Natural killer cell (primary cell): Measurements from ENCODE around the gene BCL2L13. TPM values are rescaled to one million over a fixed set of nuclear protein-coding genes. Genes with fewer than 3 reads are reported as not detected.

ENCODE experiments used
- ATAC-seq, 3 donors: fragments of 150-1000 bp in 2 of 3; fragments of 200-7000 bp in 1 of 3; cut with Tn5 transposase; 1 replicate in 1 of 3; 2 replicates in 2 of 3; pipeline ENCODE4 v1.10.0; 2021; ENCODE audit warnings: mild to moderate bottlenecking in 2 of 3, moderate library complexity in 2 of 3
- DNase-seq, 2 donors: peaks; one replicate each; pipeline versions ENCODE4 v3.0.0 to v3.0.0-alpha.2; 2013 to 2021; ENCODE audit warnings: mixed read lengths in 1 of 2
- H3K27ac ChIP-seq: one replicate; pipeline ENCODE4 v1.5.1; 2013; ENCODE audit warnings: mild to moderate bottlenecking, low read length
- H3K27me3 ChIP-seq: one replicate; pipeline ENCODE4 v1.6.1; 2013; ENCODE audit warnings: low read length; ENCODE audit not compliant: control insufficient read depth, insufficient read depth
- H3K36me3 ChIP-seq: one replicate; pipeline ENCODE4 v1.6.1; 2013; ENCODE audit warnings: low read length; ENCODE audit not compliant: control insufficient read depth, insufficient read depth
- H3K4me1 ChIP-seq: one replicate; pipeline ENCODE4 v1.6.1; 2013; ENCODE audit warnings: low read length; ENCODE audit not compliant: control insufficient read depth, insufficient read depth
- H3K4me3 ChIP-seq: one replicate; pipeline ENCODE4 v1.5.1; 2013; ENCODE audit warnings: low read length
- H3K9me3 ChIP-seq: one replicate; pipeline ENCODE4 v1.6.1; 2013; ENCODE audit warnings: low read length; ENCODE audit not compliant: control insufficient read depth, insufficient read depth
- H3K27ac Mint-ChIP-seq, 2 donors: one replicate each; pipeline ENCODE4 v1.8.0; 2022; ENCODE audit warnings: mild to moderate bottlenecking in 2 of 2, mixed read lengths in 2 of 2, moderate library complexity in 1 of 2
- H3K27me3 Mint-ChIP-seq, 2 donors: one replicate each; pipeline ENCODE4 v1.8.0; 2022; ENCODE audit warnings: low read depth in 2 of 2, mixed read lengths in 2 of 2
- H3K36me3 Mint-ChIP-seq: one replicate; pipeline ENCODE4 v1.8.0; 2022; ENCODE audit warnings: mixed read lengths
- H3K4me1 Mint-ChIP-seq, 2 donors: one replicate each; pipeline ENCODE4 v1.8.0; 2022; ENCODE audit warnings: mixed read lengths in 2 of 2
- H3K4me3 Mint-ChIP-seq: one replicate; pipeline ENCODE4 v1.8.0; 2022; ENCODE audit warnings: mild to moderate bottlenecking, moderate library complexity, mixed read lengths
- H3K9me3 Mint-ChIP-seq, 2 donors: one replicate each; pipeline ENCODE4 v1.8.0; 2022; ENCODE audit warnings: mixed read lengths in 2 of 2
- CTCF ChIP-seq: fragments of 200-600 bp; IDR thresholded peaks from one replicate; pipeline ENCODE4 v1.8.0; 2022; ENCODE audit warnings: antibody characterized with exemption
- WGBS: methylation state at CpG from one replicate; pipeline ENCODE4 v1.1.7; 2013; ENCODE audit warnings: missing lambda C conversion rate; ENCODE audit not compliant: insufficient coverage; 5-methylcytosine and 5-hydroxymethylcytosine counted together
- intact Hi-C: fragments of 100-400 bp; cut with micrococcal nuclease; formaldehyde crosslinking; loops from one replicate; pipeline ENCODE4 v1.14.2; 2022
- total RNA-seq, 4 donors: library from RNA; stranded (reverse); fragments of 120-200 nt in 1 of 4; gene quantifications; one replicate each; pipeline versions ENCODE4 v1.2.3 to v1.2.4, GENCODE V29; 2013 to 2022

Gene BCL2L13
- total RNA-seq, 3 donors from 2014 or later (not counting 1 experiment from before 2014, with no cell fraction given): 19.1 to 28.7 (median 23.3) TPM

DNA sequence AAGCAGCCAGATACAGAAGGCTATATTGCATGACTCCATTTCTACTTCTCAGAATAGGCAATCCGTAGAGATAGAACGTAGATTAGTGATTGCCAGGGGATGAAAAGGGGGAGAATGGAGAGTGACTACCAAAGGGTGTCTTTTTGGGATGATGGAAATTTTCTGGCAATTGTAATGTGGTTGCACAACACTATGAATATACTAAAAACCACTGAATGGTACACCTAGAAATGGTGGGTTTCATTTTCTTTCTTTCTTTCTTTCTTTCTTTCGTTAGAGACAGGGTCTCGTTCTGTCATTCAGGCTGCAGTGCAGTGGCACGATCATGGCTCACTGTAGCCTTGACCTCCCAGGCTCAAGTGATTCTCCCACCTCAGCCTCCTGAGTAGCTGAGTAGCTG, 81.4 kb downstream of the BCL2L13 start:
- no peaks in the 10 kb centered on the region for H3K4me1 ChIP-seq
- intact Hi-C loops: no loop called here
- no peaks in the 10 kb centered on the region for H3K36me3 ChIP-seq
- DNase-seq (no peak), ATAC-seq (no peak)
- H3K4me1 Mint-ChIP-seq: peaks cover 13% of the 10 kb centered on the region in 2 donors
- no peaks in the 10 kb centered on the region for H3K9me3 ChIP-seq
- TF ChIP-seq CTCF: no peak
- H3K9me3 Mint-ChIP-seq: no peaks in the 10 kb centered on the region
- no peak overlapping the region for H3K4me3 Mint-ChIP-seq
- no peaks in the 10 kb centered on the region for H3K36me3 Mint-ChIP-seq
- 90% methylated on average over 3 of the region's 5 CpGs for WGBS
- no peaks in the 10 kb centered on the region for H3K27me3 ChIP-seq
- H3K27me3 Mint-ChIP-seq: no peaks in the 10 kb centered on the region
- no peak overlapping the region for H3K27ac ChIP-seq
- H3K4me3 ChIP-seq: no peak overlapping the region
- no peak overlapping the region for H3K27ac Mint-ChIP-seq

DNA sequence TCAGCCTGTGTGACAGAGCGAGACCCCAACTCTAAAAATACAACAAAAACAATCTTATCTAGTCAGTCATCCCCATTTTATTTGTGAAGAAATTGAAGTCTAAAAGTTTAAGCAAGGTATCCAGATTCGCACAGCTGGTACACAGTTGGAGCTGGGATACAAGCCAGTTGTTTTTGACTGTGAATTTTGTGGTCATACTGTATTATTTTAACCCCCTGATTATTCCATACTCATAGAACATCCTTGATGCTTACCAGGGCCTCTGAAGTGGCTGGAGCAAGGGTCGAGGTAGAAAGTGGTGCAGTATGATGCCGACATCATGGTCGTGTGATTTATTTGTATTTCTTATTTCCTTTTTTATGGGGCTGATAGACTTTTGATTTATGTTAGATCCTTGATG, 85.7 kb downstream of the BCL2L13 start:
- 64% methylated on average over 3 of the region's 5 CpGs for WGBS
- H3K9me3 ChIP-seq: no peaks in the 10 kb centered on the region
- peaks cover 7% of the 10 kb centered on the region for H3K36me3 Mint-ChIP-seq
- intact Hi-C loops: no loop called here
- peaks cover 17% of the 10 kb centered on the region for H3K36me3 ChIP-seq
- no peak for DNase-seq
- no peak overlapping the region for H3K4me3 Mint-ChIP-seq
- H3K4me1 ChIP-seq: peaks cover 9% of the 10 kb centered on the region
- no peaks in the 10 kb centered on the region for H3K27me3 ChIP-seq
- no peak for TF ChIP-seq CTCF
- no peaks in the 10 kb centered on the region for H3K9me3 Mint-ChIP-seq
- peak overlapping the region in 1 of 2 donors; percentile 33 for H3K27ac Mint-ChIP-seq
- no peak overlapping the region for H3K4me3 ChIP-seq
- no peak for ATAC-seq
- H3K27ac ChIP-seq: no peak overlapping the region
- H3K27me3 Mint-ChIP-seq: no peaks in the 10 kb centered on the region
- H3K4me1 Mint-ChIP-seq: peaks cover 14 to 16% of the 10 kb centered on the region in 2 donors

GRCh38 chr22:17724678-17725499, 86.3 kb downstream of the BCL2L13 start:
- peaks cover 20% of the 10 kb centered on the region for H3K36me3 ChIP-seq
- peak overlapping the region in 1 of 2 donors; percentile 33 for H3K27ac Mint-ChIP-seq
- no peak overlapping the region for H3K27ac ChIP-seq
- ATAC-seq (no peak), DNase-seq (no peak)
- H3K4me3 Mint-ChIP-seq: no peak overlapping the region
- H3K36me3 Mint-ChIP-seq: peaks cover 7% of the 10 kb centered on the region
- no peaks in the 10 kb centered on the region for H3K9me3 ChIP-seq
- 90% methylated on average over 8 of the region's 8 CpGs for WGBS
- H3K27me3 Mint-ChIP-seq: no peaks in the 10 kb centered on the region
- intact Hi-C loops: no loop called here
- H3K4me3 ChIP-seq: no peak overlapping the region
- H3K27me3 ChIP-seq: no peaks in the 10 kb centered on the region
- no peak for TF ChIP-seq CTCF
- H3K9me3 Mint-ChIP-seq: no peaks in the 10 kb centered on the region
- peaks cover 14 to 16% of the 10 kb centered on the region in 2 donors for H3K4me1 Mint-ChIP-seq
- peaks cover 9% of the 10 kb centered on the region for H3K4me1 ChIP-seq

GRCh38 chr22:17725500-17725796, 86.9 kb downstream of the BCL2L13 start:
- H3K36me3 ChIP-seq: peaks cover 22% of the 10 kb centered on the region
- Mint-ChIP-seq H3K4me1 (peaks cover 14 to 16% of the 10 kb centered on the region in 2 donors), H3K36me3 (peaks cover 7% of the 10 kb centered on the region), H3K27me3 (no peaks in the 10 kb centered on the region), H3K27ac (no peak overlapping the region), H3K4me3 (no peak overlapping the region), H3K9me3 (no peaks in the 10 kb centered on the region)
- H3K9me3 ChIP-seq: no peaks in the 10 kb centered on the region
- H3K4me3 ChIP-seq: no peak overlapping the region
- no peaks in the 10 kb centered on the region for H3K27me3 ChIP-seq
- no peak for DNase-seq
- ATAC-seq: no peak
- no peak overlapping the region for H3K27ac ChIP-seq
- no peak for TF ChIP-seq CTCF
- H3K4me1 ChIP-seq: peaks cover 9% of the 10 kb centered on the region
- intact Hi-C loops: no loop called here
